HG02870 (cell line): ENCODE measurements around the gene KLK2.

Source experiments
- ATAC-seq: cut with Tn5 transposase; IDR thresholded peaks from one replicate; pipeline ENCODE4 v1.9.1; 2021; ENCODE audit warnings: mild to moderate bottlenecking, moderate library complexity; ENCODE audit not compliant: unreplicated experiment

KLK2 gene

GRCh38 chr19:50921426-50922316, 48.4 kb downstream of the KLK2 start:
- no peak for ATAC-seq

DNA sequence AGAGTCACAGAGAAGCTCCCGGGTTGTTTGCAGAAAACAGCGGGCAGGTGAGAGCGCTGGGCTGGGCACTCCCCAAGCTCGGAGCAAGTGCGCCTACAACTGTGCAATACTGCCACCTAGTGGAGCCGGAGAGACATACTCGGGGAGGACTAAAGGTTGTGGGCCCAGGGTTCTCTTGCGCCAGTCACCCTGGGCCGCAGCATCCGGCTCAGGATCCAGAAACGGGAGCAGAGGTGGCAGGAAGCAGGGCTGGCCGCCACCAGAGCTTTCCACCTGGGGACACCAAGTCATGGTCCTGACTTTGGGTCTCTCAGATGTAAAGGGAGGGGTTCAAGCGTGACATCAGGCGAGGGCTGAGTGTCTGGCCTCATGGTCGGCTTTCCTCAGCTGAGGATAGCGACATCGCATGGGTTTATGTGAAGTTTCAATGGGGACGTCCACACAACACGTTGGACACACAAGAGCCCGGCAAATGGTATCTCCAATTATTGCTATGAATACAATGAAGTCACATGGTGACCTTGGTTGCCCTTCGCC, 49.1 kb downstream of the KLK2 start:
- ATAC-seq = no peak

GRCh38 chr19:50924586-50924985, 51.3 kb downstream of the KLK2 start:
- ATAC-seq = no peak

GRCh38 chr19:50925734-50926133, 52.5 kb downstream of the KLK2 start:
- ATAC-seq = no peak

- ATAC-seq = no peak
Observed at GRCh38 chr19:50926144-50926543, 52.9 kb downstream of the KLK2 start.

DNA sequence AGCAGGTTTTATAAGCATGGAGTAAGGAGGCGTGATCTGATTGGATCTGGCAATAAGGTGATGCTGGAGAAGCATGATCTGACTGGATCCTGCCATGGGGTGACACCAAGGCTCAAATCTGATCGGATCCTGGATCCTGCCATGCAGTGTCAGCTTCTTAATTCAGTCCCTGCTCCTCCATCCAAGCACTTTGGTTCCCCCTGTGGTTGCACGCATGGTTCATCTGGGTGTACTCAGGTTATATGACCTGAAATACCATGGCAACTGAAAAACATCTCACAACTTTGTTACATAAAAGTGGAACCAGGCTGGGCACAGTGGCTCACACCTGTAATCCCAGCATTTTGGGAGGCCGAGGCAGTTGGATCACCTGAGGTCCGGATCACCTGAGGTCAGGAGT, 55.6 kb downstream of the KLK2 start:
- no peak for ATAC-seq
